Fibroblast of peridontal ligament (primary cell): ENCODE results near the gene SLC5A10.
"Not testable (repeated sequence)": the region's sequence is repeated elsewhere in the genome, so short reads cannot be mapped to it uniquely, and the experiment has no call there.

Source experiments
- DNase-seq: peaks from one replicate; pipeline ENCODE4 v3.0.0-alpha.2; 2010; ENCODE audit errors: extremely low read depth

The SLC5A10 gene

GRCh38 chr17:18947866-18948265, 4.1 kb upstream of the SLC5A10 start:
- no peak for DNase-seq

GRCh38 chr17:18948476-18949006, 3.4 kb upstream of the SLC5A10 start:
- DNase-seq, result no peak

- no peak for DNase-seq
Measured at GRCh38 chr17:18949566-18949965, 2.4 kb upstream of the SLC5A10 start.

GRCh38 chr17:18950346-18950745, 1.6 kb upstream of the SLC5A10 start:
- no peak for DNase-seq

- no peak for DNase-seq
Measured at GRCh38 chr17:18950944-18951905, 740 bp upstream of the SLC5A10 start.

GRCh38 chr17:18953231-18953728, 1.3 kb downstream of the SLC5A10 start:
- DNase-seq, result no peak

GRCh38 chr17:18954321-18954720, 2.4 kb downstream of the SLC5A10 start:
- DNase-seq, result no peak

- DNase-seq, result no peak
Measured at GRCh38 chr17:18955009-18955408, 3.0 kb downstream of the SLC5A10 start.

GRCh38 chr17:18956021-18956420, 4.1 kb downstream of the SLC5A10 start:
- DNase-seq, result not testable (repeated sequence)

- no peak for DNase-seq
Measured at GRCh38 chr17:18956581-18956980, 4.6 kb downstream of the SLC5A10 start.

- no peak for DNase-seq
Measured at GRCh38 chr17:18957831-18958230, 5.9 kb downstream of the SLC5A10 start.

GRCh38 chr17:18958611-18959010, 6.6 kb downstream of the SLC5A10 start:
- no peak for DNase-seq

GRCh38 chr17:18959071-18959844, 7.3 kb downstream of the SLC5A10 start:
- DNase-seq, result no peak

GRCh38 chr17:18959845-18960240, 7.9 kb downstream of the SLC5A10 start:
- no peak for DNase-seq

- DNase-seq, result no peak
Measured at GRCh38 chr17:18960241-18960665, 8.3 kb downstream of the SLC5A10 start.

- peak; percentile 60 for DNase-seq
Measured at GRCh38 chr17:18960803-18961511, 9.0 kb downstream of the SLC5A10 start.

- no peak for DNase-seq
Measured at GRCh38 chr17:18961634-18962493, 9.9 kb downstream of the SLC5A10 start.

- DNase-seq, result no peak
Measured at GRCh38 chr17:18962494-18962815, 10.5 kb downstream of the SLC5A10 start.

- DNase-seq, result peak; percentile 18
Measured at GRCh38 chr17:18963126-18964017, 11.4 kb downstream of the SLC5A10 start.

- DNase-seq, result no peak
Measured at GRCh38 chr17:18964018-18964351, 12.0 kb downstream of the SLC5A10 start.
